Activated CD4-positive, alpha-beta T cell treated with anti-CD3 and anti-CD28 coated beads, Interleukin-2, Interleukin-6, amounts not matched to agents 100 ng/mL and 50 ng/mL, durations not matched to agents 16 hours and 8 hours (primary cell): ENCODE data around the gene FAM229A.

ENCODE experiments used
- DNase-seq: peaks from one replicate; pipeline ENCODE4 v3.0.0-alpha.2; 2020

The FAM229A gene

GRCh38 chr1:32327204-32327603, 35.1 kb downstream of the FAM229A start:
- no peak for DNase-seq

- DNase-seq, result peak; percentile 43
These were observed 40.5 kb downstream of the FAM229A start for GRCh38 chr1:32321712-32322291.

- DNase-seq, result no peak
These were observed 44.0 kb downstream of the FAM229A start for GRCh38 chr1:32318127-32318869.

GRCh38 chr1:32316903-32317277, 45.4 kb downstream of the FAM229A start:
- DNase-seq, result no peak

GRCh38 chr1:32311709-32312393, 50.4 kb downstream of the FAM229A start:
- DNase-seq, result no peak
